SKM-1 (cell line): ENCODE results near the gene RUNX2.

Source experiments
- DNase-seq: peaks from one replicate; lab custom pipeline; 2025; ENCODE audit not compliant: unreplicated experiment; lab: John Stamatoyannopoulos, UW

RUNX2 gene

GRCh38 chr6:45637611-45638257 is 309.6 kb downstream of the RUNX2 start:
- no peak for DNase-seq

GRCh38 chr6:45640081-45640491 is 312.0 kb downstream of the RUNX2 start:
- no peak for DNase-seq

- DNase-seq: no peak
These were observed 312.7 kb downstream of the RUNX2 start for GRCh38 chr6:45640811-45641210.

GRCh38 chr6:45642331-45643125 is 314.4 kb downstream of the RUNX2 start:
- DNase-seq: no peak

- DNase-seq: no peak
These were observed 315.0 kb downstream of the RUNX2 start for GRCh38 chr6:45643126-45643525.

- DNase-seq: no peak
These were observed 316.6 kb downstream of the RUNX2 start for GRCh38 chr6:45644720-45645119.

GRCh38 chr6:45645302-45645701 is 317.2 kb downstream of the RUNX2 start:
- DNase-seq: no peak

GRCh38 chr6:45647341-45648261 is 319.5 kb downstream of the RUNX2 start:
- no peak for DNase-seq

- no peak for DNase-seq
These were observed 320.1 kb downstream of the RUNX2 start for GRCh38 chr6:45648262-45648620.

- DNase-seq: no peak
These were observed 322.5 kb downstream of the RUNX2 start for GRCh38 chr6:45650524-45651135.

- DNase-seq: no peak
These were observed 323.2 kb downstream of the RUNX2 start for GRCh38 chr6:45651301-45651700.

- DNase-seq: no peak
These were observed 324.3 kb downstream of the RUNX2 start for GRCh38 chr6:45652416-45652815.

GRCh38 chr6:45653117-45653883 is 325.2 kb downstream of the RUNX2 start:
- no peak for DNase-seq

GRCh38 chr6:45654673-45655072 is 326.5 kb downstream of the RUNX2 start:
- no peak for DNase-seq

- DNase-seq: no peak
These were observed 327.8 kb downstream of the RUNX2 start for GRCh38 chr6:45655745-45656476.

GRCh38 chr6:45657226-45657625 is 329.1 kb downstream of the RUNX2 start:
- no peak for DNase-seq

GRCh38 chr6:45658400-45658799 is 330.3 kb downstream of the RUNX2 start:
- DNase-seq: no peak

- no peak for DNase-seq
These were observed 330.8 kb downstream of the RUNX2 start for GRCh38 chr6:45658958-45659357.

GRCh38 chr6:45661661-45662060 is 333.5 kb downstream of the RUNX2 start:
- DNase-seq: no peak
